Hematopoietic multipotent progenitor cell treated with erythropoietin and hydrocortisone succinate and interleukin-3 and kit ligand, for 17 days (in vitro differentiated cells): ENCODE data around the gene PATE1.
"Not testable (repeated sequence)": the region's sequence is repeated elsewhere in the genome, so short reads cannot be mapped to it uniquely, and the experiment has no call there.

ENCODE experiments used
- DNase-seq: peaks from one replicate; pipeline ENCODE4 v3.0.0-alpha.2; 2015; ENCODE audit warnings: low spot score

Gene PATE1

GRCh38 chr11:125745979-125746378 is at the start of gene PATE1:
Gene PATE1, plus strand, starts transcription at chr11:125746279. Its CDS starts 26 bp downstream, at chr11:125746305.
- no peak for DNase-seq

- DNase-seq, result no peak
These were observed 45.0 kb upstream of the PATE1 start for GRCh38 chr11:125701018-125701610.

GRCh38 chr11:125701858-125702621 is 44.0 kb upstream of the PATE1 start:
- DNase-seq, result no peak

GRCh38 chr11:125704686-125705085 is 41.4 kb upstream of the PATE1 start:
- DNase-seq, result not testable (repeated sequence)

- no peak for DNase-seq
These were observed 25.3 kb upstream of the PATE1 start for GRCh38 chr11:125720781-125721180.

- DNase-seq, result no peak
These were observed 22.0 kb upstream of the PATE1 start for GRCh38 chr11:125724125-125724524.

GRCh38 chr11:125728969-125729368 is 17.1 kb upstream of the PATE1 start:
- no peak for DNase-seq

GRCh38 chr11:125740617-125741016 is 5.5 kb upstream of the PATE1 start:
- DNase-seq, result no peak

- DNase-seq, result no peak
These were observed 2.4 kb upstream of the PATE1 start for GRCh38 chr11:125743681-125744080.

GRCh38 chr11:125750629-125751028 is 4.5 kb downstream of the PATE1 start:
- no peak for DNase-seq

GRCh38 chr11:125756050-125756449 is 10.0 kb downstream of the PATE1 start:
- DNase-seq, result no peak

GRCh38 chr11:125762445-125762844 is 16.4 kb downstream of the PATE1 start:
- no peak for DNase-seq

- DNase-seq, result no peak
These were observed 17.4 kb downstream of the PATE1 start for GRCh38 chr11:125763483-125763882.

GRCh38 chr11:125766251-125766650 is 20.2 kb downstream of the PATE1 start:
- no peak for DNase-seq

- DNase-seq, result no peak
These were observed 22.4 kb downstream of the PATE1 start for GRCh38 chr11:125768336-125769046.

GRCh38 chr11:125770583-125770982 is 24.5 kb downstream of the PATE1 start:
- no peak for DNase-seq

GRCh38 chr11:125772834-125773505 is 26.9 kb downstream of the PATE1 start:
- no peak for DNase-seq

- no peak for DNase-seq
These were observed 27.4 kb downstream of the PATE1 start for GRCh38 chr11:125773516-125773915.

GRCh38 chr11:125777309-125777708 is 31.2 kb downstream of the PATE1 start:
- DNase-seq, result no peak

- DNase-seq, result no peak
These were observed 32.6 kb downstream of the PATE1 start, which contains the start of gene PATE2 for GRCh38 chr11:125778728-125779127. Gene PATE2, minus strand, starts transcription at chr11:125778828. Its CDS starts 55 bp downstream, at chr11:125778773.

GRCh38 chr11:125784678-125785077 is 38.6 kb downstream of the PATE1 start:
- DNase-seq, result no peak

GRCh38 chr11:125787827-125788226 is 41.7 kb downstream of the PATE1 start, which contains the start of gene PATE3:
Gene PATE3, plus strand, starts transcription at chr11:125788127. Its CDS starts 25 bp downstream, at chr11:125788152.
- no peak for DNase-seq
